ENCODE measurements around the gene ZNF217.
"Not testable (repeated sequence)": the region's sequence is repeated elsewhere in the genome, so short reads cannot be mapped to it uniquely, and the experiment has no call there.

Gene ZNF217

DNA sequence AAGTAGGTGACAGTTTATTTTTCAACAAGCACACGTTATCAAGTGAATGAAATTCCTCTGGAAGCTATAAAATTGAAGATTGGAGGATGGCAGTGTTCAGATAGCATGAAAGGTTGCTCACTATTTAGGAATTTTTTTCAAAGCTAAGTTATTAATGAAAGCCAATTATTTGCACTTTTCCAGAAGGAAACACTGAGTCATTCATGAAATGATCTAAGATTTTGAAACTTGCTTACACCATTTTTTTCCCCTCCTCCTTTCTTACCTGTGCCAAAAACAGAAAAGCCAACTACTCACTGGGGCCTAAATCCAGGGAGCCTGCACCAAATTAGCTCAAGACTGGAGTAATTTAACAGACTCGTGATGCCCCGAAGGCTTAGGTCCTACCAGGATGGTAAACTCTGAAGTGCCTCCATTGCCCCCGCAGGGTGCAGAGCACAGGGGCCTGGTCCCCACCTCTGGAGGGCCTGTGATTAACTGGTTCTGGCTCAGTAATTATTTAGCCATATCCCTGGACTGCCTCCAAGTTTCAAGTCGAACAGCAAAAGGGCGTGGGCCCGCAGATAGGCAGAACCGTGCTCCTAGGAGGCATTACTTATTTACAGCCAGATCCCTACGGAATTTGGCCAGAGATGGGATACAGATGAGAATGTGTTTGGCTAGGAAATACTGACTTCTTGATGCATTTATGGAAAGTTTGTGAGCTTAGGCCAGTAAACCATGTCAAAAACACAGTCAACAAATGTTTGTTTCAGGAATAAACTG, 28.0 kb upstream of the ZNF217 start:
- peak; percentile 85 for DNase-seq

DNA sequence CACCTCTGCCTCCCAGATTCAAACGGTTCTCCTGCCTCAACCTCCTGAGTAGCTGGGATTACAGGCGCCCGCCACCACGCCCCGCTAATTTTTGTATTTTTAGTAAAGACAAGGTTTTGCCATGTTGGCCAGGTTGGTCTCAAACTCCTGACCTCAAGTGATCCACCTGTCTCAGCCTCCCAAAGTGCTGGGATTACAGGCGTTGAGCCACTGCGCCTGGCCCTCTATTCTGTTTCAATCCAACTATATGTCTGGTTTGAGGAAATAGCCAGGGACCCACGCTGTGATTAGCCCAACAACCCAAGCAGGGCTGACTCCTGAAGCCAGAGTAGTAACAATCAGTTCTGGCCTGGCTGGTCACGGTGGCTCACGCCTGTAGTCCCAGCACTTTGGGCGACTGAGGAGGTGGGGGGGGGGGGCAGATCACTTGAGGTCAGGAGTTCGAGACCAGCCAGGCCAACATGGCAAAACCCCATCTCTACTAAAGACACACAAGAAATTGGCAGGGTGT, 24.9 kb upstream of the ZNF217 start:
- DNase-seq: not testable (repeated sequence)

DNA sequence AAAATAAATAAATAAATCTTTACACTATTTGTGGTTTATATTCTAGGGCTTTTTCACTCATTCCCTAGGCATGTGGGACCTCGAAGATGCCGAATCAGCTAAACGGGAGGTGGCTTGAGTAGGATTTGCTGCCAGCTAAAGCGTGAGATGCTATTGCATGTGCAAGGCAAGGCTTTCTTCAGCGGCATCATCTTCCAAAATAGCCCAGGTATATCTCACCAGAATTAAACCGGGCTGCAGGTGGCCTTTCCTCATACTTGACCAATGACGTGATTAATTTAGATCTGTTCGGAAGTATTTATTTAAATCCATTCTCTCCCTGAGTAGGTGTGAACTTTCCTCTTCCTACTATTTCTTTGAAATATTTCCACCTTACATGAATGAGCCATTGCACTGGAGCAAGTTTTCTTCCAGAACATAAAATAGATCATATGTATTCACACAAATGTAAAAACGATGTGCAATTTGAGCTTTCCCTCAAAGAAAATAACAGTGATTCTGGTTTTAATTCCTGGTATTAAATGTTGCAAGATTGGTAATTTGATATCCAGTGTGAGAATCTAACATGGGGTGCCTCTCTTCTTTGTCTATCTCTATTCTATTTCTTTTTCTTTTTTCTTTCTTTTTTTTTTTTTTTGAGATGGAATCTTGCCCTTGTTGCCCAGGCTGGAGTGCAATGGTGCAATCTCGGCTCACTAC, 24.3 kb upstream of the ZNF217 start:
- no peak for DNase-seq

DNA sequence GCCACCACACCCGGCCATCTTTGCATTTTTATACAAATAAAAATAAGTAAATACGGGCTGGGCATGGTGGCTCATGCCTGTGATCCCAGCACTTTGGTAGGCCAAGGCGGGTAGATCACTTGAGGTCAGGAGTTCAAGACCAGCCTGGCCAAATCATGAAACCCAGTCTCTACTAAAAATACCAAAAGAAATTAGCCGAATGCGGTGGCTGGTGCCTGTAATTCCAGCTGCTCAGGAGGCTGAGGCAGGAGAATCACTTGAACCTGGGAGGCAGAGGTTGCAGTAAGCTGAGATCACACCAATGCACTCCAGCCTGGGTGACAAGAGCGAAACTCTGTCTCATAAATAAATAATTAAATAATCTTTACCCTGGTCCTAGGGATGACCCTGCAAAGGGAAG, 22.9 kb upstream of the ZNF217 start:
- DNase-seq: not testable (repeated sequence)

DNA sequence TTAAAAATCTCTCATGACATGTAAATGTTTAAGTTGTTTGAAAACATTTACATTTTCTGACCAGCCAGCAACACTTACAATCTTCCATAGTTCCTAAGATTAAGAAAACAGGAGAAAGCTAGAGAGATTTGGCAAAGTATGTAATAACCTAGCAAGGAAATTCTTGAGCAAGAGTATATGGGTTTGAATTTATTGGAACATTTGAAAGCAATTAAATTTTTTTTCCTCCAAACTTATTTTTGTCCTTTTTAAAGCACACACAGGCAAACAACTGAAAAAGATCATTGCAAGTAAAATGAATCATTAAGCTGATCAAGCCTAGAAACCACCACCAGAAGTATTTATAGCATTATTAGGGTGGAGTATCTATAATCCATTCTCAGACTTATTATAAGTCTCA, 20.1 kb upstream of the ZNF217 start:
- DNase-seq: no peak

DNA sequence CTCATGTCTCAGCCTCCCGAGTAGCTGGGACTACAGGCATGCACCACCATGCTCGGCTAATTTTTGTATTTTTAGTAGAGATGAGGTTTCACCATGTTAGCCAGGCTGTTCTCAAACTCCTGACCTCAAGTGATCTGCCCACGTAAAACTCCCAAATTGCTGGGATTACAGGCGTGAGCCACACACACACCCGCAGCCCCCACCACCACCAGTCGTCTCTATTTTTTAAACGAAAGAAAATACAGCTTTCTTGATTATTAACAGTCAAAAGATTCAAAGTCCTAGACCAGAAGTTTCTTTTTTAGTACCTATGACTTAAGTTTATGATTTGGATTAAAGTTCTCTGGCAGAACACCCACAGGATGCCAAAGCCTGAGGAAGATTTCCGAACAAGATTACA, 18.6 kb upstream of the ZNF217 start:
- DNase-seq: not testable (repeated sequence)

DNA sequence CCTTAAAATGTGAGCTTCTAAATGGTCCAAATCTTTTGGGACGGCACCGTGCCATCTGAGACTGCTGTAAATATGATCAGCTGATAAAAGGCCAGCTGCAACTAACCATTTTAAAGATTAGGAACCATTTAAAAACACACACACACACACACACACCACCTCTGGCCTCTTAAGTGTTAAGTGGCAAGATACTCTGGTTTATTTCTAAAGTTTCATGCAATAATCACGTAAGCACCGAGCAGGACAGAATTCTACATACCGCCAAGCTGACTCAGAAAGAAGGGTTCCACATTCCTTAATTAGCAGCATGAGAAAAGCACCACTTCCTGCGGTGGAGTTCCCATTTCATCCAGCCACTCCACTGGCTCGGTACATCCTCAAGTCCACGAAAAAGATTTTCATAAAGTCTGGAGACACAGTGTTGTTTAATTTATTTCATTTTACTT, 17.8 kb upstream of the ZNF217 start:
- no peak for DNase-seq

DNA sequence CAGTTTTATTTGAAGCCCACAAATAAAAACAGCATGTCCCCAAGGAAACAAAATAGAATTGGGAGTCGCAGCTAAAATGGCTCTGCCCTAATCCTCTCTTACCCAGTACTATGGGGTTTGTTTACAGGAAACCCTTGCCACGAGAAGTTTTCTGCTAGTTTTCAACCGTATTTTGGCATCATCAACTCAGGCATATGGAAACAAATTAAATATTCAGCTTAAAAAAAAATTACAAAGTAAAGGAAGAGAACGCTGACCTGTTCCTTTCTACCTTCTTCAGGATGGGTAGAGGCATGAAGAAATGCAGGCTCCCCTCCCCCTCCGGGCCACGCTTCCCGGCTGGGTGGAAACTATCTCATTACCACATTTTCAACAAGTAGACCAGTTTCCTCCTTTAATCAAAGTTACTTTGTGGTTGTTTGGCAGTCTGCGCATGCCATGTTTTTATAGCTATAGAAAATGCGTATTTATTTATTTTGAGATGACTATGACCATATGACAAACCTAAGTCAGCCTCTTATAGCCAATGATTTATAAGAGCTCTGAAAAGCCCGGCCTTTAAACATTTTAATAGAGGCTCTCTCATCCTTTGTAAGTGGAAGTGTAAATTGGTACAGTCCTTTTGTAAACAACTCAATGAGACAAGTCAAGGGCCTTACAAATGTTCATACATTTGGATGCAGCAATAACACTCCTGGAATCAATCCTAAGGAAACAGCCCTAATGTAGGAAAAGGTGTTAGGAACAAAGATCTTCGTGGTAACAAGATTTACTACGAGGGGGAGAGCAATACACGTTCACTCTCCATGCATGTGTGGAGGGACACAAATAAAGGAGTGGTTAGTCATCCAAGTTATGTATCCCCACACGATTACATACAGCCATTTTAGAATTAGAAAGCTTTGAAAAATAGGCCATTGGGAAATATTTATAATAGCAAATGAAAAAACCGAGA, 16.1 kb upstream of the ZNF217 start:
- peak; percentile 89 for DNase-seq

DNA sequence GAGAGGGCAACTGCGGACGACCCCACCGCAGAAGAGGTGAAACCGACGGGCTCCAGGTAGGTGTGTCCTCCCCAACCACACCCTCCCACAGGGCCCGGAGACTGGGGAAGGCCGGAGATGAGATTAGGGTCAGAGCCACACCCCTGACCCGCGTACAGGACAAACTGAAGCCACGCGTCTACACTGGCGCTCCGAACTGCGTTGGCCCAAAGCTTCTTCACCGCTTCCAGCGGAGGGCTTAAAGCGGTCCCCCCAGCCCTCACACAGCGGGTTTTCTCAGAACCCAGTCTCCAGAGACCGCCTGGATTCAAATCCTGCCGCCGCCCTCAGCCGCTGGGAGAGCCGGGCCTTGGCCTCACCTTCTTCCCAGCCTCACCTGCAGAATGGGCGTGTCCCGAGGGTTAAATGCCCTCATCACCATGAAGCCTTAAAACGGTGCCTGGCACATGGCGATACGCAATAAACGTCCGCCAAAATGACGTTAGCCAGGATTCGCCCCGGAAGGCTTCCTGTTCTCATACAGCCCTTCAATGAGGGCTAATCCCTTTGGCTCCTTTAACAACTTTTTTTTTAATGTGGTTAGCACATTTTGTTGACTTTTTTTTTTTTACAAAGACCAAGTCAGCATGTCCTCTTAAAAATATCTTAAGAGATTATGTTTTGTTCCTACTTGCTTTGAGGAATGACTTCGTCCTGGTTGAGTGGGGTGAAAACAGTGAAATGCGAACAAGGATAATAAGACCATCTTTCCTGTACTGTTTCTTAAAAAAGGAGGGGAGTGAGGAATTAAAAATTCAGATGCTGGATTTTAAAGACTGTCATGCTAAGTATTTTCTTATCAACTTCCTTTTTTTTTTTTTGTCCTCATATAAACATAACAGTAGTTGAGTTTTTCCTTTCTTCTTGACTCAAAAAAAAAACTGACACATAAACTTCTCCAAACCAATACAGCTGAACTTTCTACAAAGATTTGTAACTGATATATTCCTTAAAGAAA, 15.1 kb upstream of the ZNF217 start:
- no peak for DNase-seq

DNA sequence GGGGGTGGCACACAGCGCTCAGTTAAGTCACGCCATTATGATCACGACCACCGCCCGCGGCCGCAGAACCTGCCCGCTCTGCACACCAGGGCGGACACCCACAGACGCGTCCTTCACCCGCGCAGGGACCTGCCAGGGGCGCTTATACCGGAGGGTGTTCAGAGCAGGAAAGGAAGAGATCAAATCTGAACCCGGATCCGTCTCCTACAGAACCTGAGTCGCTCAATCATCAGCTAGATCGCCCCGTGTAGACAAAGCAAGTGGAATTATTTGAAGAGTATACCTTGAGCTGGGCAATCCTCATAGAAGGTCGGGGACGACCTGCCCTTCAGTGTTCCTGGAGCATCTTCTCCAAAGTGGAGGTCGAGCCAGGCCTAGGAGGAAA, 14.4 kb upstream of the ZNF217 start:
- no peak for DNase-seq

DNA sequence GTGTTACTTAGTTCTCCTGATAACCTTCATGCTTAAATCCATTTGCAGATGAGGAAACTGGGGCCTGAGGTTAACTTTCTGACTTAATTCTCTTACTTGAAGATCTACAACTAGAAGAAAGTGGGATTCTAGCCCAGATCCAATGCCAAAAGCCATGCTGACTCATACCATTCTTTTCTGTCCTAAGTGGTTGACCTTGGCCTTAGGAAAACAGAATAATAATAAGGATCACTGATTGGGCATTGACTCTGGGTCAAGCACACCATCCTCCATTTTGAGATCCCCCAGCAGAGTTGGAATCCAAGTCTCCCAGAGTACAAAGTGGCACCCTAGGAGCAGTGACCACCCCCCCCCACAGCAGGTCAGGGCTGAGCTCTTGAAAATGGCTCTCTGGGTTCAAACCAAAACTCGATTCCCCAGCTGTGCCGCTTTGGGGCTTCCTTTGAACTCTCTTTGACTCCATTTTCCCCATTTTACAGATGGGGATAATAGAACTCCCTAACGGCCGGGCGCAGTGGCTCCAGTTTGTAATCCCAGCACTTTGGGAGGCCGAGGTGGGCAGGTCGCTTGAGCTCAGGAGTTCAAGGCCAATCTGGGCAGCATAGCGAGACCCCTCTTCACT, 12.8 kb upstream of the ZNF217 start:
- DNase-seq: no peak

DNA sequence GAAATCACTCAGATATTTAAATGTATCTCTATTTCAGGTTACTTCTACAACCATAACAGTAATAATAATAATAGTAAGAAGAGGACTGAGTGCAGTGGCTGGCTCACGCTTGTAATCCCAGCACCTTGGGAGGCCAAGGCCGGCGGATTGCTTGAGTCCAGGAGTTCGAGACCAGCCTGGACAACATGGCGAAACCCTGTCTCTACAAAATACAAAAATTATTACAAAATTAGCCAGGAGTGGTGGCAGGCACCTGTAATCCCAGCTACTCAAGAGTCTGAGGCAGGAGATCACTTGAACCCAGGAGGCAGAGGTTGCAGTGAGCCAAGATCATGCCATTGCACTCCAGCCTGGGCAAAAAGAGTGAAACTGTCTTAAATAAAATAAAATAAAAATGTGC, 11.8 kb upstream of the ZNF217 start:
- DNase-seq: not testable (repeated sequence)

DNA sequence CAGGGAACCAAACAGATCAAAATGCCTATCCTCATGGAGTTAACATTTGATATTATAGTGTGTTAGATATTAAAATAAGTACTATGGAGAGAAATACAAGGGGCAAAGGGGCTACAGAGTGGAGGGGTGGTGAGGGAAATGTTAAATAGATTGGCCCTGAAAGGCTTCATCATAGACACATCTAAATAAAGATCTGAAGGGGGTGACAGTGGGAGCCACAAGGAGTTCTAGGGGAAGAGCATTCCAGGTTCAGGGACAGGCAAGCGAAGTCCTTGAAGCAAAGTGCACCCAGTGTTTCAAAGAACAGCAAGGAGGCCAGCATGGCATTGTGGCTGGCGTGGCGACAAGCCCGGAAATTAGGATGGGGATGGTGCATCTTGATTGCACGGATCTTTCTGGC, 11.2 kb upstream of the ZNF217 start:
- DNase-seq: not testable (repeated sequence)

DNA sequence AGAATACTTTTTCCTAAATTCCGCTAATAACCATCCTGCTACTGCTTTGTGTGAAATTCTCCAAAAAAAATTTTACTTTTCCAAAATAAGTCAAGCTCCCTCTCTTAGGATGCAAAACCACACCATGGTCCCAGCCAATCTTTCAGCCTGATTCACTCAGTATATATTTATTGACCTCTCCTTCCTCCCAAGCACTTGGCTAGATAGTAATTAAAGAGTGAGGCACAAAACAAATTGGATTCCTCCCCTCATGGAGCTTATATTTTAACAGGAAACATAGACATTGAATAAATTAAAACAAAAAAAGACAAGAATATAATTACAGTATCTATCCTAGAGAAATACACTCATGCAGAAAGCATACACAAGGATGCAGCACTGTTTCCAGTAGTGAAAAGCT, 9.0 kb upstream of the ZNF217 start:
- DNase-seq: no peak

DNA sequence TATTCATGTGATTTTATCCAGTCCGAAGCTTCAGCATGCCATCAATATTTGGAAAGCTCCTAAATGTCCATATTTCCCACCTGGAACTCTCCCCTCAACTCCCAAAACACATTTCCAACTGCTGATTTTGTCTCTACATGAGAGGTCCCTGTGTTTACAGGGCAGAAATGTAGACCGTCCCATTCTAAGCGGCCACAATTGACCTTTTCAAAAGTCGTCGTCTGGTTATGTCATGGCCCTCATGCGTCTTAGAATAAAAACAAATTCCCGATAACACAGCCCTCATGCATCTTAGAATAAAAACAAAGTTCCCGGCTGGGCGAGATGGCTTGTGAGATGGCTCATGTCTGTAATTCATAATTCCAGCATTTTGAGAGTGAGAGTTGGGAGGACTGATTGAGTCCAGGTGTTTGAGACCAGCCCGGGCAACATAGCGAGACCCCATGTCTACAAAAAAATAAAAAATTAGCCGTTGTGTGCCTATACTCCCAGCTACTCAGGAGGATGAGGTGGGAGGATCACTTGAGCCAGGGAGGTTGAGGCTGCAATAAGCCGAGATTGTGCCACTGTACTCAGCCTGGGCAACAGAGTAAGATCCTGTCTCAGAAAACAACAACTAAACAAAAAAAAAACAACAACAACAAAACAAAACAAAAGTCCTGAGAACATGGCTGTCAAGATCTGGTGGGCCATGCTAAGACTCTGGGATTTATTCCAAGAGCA, 6.4 kb upstream of the ZNF217 start:
- no peak for DNase-seq

DNA sequence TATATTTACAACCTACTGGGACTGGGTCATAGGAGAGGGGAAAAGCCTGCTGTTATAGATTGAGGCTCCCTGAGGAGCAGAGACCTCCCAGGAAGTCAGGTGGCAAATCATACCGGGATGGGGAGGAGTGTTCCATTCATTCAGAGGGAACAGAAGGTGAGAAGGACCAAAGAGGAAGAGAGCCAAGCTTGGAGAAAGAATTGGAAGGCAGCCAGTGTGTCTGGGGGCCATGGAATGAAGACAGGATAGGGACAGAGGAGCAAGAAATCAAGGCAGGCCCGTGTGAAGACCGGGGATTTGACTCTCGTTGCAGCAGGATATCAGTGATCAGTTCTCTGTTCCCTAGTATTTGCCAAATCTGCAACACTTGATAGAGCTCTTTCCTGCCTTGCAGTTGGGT, 5.7 kb upstream of the ZNF217 start:
- no peak for DNase-seq

DNA sequence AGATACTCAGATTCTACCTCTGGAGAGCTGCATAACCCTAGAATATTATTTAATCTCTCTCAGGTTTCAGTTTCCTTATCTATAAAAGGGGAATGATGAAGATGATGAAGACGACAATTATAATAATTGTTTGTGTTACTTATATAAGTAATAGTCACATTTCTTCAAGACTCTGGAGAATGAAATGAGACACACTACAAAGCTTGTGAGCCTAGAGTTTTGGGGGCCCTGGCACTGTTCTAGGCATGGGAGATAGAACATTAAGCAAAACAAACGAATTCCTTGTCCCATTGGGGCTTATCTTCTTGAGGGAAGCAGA, 5.4 kb upstream of the ZNF217 start:
- DNase-seq: no peak

DNA sequence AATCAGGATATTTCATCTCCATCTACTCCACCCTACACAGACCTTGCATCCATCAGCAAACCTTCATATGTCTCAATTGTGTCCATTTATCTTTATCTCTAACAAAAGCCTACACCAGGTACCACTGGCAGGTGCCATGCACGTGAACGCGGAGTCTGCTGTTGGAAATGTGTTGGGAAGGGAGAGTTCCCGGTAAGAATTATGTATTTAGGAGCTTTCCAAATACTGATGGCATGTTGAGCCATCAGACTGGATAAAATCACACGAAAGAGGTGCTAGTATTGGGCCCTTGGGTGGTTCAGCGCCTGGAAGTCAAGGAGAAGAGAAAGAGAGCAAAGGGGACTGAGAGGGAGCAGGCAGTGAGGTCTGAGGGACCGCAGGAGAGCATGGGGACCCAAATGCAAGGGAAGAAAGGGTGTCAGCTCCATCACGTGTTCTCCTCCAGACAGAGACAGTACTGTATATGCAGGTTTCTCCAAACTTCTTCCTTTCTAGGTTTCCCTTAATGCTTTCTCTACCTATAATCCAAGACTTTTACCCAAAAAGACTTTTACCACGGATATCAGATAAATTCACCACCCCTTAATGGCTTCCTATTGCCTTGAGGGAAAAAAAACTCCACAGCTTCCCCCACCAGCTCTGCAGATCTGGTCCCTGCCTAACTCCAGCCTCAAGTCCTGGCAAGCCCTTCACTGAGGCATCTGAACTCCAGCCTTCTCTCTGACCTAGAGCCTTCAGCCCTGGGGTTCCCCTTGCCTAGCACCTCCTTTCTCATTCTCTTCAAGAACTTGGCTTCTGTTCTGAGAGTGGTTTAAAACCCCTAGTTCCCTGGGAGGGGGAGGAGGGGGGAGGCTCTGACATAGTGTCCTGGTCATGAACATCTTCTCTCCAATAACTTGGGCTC, 4.8 kb upstream of the ZNF217 start:
- no peak for DNase-seq

DNA sequence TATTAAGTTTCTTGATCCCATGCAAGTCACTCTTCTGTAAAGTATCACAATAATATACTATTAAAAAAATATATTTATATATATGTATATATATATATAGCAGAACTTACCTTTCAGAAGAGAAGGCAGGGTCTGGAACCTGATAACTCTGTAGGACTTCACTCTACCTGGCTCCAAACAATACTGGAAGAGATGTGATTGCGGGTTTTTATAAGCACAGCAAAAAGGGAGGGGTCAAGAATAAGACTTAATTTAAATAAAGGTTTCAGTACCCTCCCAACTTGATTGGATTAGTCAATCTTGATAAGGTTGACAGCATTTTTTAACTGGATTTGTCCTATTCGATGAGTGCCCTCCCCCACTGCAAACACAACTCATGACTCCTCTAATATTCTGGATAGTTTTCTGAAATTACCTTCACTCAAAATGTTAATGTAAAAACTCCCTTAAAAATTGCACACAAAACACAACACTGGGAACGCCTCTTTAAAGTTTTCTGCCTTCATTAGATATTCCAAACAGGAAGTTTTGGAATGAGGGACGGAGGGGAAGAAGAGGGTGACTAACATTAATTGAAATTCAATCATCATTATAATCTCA, 4.0 kb upstream of the ZNF217 start:
- DNase-seq: no peak
